OCI-LY1 (cell line): ENCODE data around the gene TSPAN4.

Experiments
- EZH2 ChIP-seq: fragments of 200-600 bp; sonication (generic), shearing (Covaris generic); IDR thresholded peaks from 2 replicates; pipeline ENCODE4 v1.8.0; 2017; ENCODE audit warnings: borderline replicate concordance, mixed run types, mild to moderate bottlenecking, antibody characterized with exemption, low read length, moderate library complexity, mixed read lengths
- TF ChIP-seq, protein P1 (sequence below): fragments of 200-600 bp; sonication (generic), shearing (Covaris generic); IDR thresholded peaks from 2 replicates; pipeline ENCODE4 v1.5.1; 2017; ENCODE audit warnings: mild to moderate bottlenecking, antibody characterized with exemption, low read length, moderate library complexity, mixed read lengths

GRCh38 chr11:884578-885070 lies 42.0 kb downstream of the TSPAN4 start:
- TF ChIP-seq, protein P1, sequence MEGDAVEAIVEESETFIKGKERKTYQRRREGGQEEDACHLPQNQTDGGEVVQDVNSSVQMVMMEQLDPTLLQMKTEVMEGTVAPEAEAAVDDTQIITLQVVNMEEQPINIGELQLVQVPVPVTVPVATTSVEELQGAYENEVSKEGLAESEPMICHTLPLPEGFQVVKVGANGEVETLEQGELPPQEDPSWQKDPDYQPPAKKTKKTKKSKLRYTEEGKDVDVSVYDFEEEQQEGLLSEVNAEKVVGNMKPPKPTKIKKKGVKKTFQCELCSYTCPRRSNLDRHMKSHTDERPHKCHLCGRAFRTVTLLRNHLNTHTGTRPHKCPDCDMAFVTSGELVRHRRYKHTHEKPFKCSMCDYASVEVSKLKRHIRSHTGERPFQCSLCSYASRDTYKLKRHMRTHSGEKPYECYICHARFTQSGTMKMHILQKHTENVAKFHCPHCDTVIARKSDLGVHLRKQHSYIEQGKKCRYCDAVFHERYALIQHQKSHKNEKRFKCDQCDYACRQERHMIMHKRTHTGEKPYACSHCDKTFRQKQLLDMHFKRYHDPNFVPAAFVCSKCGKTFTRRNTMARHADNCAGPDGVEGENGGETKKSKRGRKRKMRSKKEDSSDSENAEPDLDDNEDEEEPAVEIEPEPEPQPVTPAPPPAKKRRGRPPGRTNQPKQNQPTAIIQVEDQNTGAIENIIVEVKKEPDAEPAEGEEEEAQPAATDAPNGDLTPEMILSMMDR, result no peak
- no peak for TF ChIP-seq EZH2
